A172 (cell line): Measurements from ENCODE around the gene TYRO3. TPM values are rescaled to one million over a fixed set of nuclear protein-coding genes. Genes with fewer than 3 reads are reported as not detected.
"Not testable (repeated sequence)": the region's sequence is repeated elsewhere in the genome, so short reads cannot be mapped to it uniquely, and the experiment has no call there.

Experiments used
- DNase-seq: peaks from one replicate; pipeline ENCODE4 v3.0.0-alpha.2; 2015; ENCODE audit warnings: low spot score
- total RNA-seq: library from RNA; depleted of rRNA; stranded (reverse); fragments of >200 nt; shearing (Covaris generic); gene quantifications from 2 replicates; pipeline ENCODE4 v1.2.3, GENCODE V29; 2014

Gene TYRO3
- total RNA-seq, 1 experiment from 2014 or later, result 22.2 TPM

DNA sequence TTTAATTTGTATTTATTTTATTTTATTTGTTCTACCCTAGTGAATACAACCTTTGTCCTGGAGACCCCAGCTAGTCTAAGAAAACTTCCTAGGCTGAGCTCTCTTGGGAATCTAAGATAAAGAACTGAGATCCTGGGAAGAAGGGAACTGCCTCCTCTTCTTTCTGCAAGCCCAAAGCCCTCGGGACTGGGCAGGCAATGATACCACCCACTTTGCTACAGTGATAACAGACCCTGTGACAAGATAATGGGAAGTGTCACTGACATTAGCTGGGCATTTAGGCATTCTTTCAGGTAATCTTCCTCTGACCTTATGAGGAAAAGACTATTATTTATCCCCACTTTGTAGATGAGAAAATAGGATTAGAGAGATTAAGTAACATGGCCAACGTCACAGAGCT, 15.1 kb downstream of the TYRO3 start:
- no peak for DNase-seq

- no peak for DNase-seq
These were observed 16.3 kb downstream of the TYRO3 start for GRCh38 chr15:41575282-41575681.

DNA sequence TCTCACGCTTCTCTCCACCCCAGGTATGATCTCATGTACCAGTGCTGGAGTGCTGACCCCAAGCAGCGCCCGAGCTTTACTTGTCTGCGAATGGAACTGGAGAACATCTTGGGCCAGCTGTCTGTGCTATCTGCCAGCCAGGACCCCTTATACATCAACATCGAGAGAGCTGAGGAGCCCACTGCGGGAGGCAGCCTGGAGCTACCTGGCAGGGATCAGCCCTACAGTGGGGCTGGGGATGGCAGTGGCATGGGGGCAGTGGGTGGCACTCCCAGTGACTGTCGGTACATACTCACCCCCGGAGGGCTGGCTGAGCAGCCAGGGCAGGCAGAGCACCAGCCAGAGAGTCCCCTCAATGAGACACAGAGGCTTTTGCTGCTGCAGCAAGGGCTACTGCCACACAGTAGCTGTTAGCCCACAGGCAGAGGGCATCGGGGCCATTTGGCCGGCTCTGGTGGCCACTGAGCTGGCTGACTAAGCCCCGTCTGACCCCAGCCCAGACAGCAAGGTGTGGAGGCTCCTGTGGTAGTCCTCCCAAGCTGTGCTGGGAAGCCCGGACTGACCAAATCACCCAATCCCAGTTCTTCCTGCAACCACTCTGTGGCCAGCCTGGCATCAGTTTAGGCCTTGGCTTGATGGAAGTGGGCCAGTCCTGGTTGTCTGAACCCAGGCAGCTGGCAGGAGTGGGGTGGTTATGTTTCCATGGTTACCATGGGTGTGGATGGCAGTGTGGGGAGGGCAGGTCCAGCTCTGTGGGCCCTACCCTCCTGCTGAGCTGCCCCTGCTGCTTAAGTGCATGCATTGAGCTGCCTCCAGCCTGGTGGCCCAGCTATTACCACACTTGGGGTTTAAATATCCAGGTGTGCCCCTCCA, 19.1 kb downstream of the TYRO3 start:
- DNase-seq, result peak; percentile 41

DNA sequence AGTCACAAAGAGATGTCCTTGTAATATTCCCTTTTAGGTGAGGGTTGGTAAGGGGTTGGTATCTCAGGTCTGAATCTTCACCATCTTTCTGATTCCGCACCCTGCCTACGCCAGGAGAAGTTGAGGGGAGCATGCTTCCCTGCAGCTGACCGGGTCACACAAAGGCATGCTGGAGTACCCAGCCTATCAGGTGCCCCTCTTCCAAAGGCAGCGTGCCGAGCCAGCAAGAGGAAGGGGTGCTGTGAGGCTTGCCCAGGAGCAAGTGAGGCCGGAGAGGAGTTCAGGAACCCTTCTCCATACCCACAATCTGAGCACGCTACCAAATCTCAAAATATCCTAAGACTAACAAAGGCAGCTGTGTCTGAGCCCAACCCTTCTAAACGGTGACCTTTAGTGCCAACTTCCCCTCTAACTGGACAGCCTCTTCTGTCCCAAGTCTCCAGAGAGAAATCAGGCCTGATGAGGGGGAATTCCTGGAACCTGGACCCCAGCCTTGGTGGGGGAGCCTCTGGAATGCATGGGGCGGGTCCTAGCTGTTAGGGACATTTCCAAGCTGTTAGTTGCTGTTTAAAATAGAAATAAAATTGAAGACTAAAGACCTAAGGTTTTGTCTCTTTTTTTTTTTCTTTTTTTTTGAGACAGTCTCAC, 19.8 kb downstream of the TYRO3 start:
- DNase-seq, result no peak

GRCh38 chr15:41581110-41581509, 22.1 kb downstream of the TYRO3 start:
- DNase-seq, result no peak

DNA sequence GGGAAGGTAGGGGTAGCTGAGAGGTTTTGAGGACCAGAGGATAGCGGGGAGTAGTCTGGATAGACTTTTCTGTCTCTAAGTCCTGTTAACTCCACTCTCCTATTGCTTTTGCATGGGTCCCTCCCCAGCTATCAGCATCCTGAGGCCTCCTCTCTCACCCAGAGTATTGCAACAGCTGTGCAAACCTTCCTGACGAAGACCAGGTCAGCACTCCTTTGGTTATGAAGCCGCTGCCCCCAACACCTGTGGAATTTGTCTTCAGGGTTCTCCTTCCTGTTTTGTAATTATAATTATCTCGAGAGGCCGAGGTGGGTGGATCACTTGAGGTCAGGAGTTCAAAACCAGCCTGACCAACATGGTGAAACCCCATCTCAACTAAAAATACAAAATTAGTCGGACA, 24.8 kb downstream of the TYRO3 start:
- DNase-seq, result no peak

GRCh38 chr15:41584636-41585126, 25.7 kb downstream of the TYRO3 start:
- DNase-seq, result no peak

GRCh38 chr15:41585127-41586047, 26.4 kb downstream of the TYRO3 start:
- no peak for DNase-seq

DNA sequence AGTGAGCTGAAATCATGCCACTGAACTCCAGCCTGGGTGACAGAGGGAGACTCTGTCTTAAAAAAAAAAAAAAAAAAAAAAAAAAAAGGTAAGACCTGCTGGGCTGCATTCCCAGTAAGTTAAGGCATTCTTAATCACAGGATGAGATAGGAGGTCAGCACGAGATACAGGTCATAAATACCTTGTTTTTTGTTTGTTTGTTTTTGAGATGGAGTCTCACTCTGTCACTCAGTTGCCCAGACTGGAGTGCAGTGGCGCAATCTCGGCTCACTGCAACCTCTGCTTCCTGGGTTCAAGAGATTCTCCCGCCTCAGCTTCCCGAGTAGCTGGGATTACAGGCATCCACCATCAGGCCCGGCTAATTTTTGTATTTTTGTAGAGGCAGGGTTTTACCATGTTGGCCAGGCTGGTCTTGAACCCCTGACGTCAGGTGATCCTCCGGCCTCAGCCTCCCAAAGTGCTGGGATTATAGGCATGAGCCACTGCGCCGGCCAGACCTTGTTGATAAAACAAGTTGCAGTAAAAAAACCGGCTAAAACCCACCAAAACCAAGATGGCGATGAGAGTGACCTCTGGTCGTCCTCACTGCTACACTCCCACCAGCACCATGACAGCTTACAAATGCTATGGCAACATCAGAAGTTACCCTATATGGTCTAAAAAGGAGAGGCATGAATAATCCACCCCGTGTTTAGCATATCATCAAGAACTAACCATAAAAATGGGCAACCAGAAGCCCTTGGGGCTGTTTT, 27.7 kb downstream of the TYRO3 start:
- not testable (repeated sequence) for DNase-seq

DNA sequence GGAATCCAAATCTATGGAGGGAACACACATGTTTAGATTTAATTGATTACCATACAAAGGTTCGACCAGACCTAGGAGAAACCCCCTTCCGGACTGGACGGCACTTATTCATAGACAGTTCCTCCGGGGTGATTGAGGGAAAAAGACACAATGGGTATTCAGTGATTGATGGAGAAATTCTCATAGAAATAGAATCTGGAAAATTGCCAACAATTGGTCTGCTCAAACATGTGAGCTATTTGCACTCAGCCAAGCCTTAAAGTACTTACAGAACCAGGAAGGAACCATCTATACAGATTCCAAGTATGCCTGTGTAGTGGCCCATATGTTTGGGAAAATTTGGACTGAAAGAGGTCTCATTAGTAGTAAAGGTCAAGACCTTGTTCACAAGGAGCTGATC, 30.0 kb downstream of the TYRO3 start:
- DNase-seq, result not testable (repeated sequence)

- DNase-seq, result not testable (repeated sequence)
These were observed 30.6 kb downstream of the TYRO3 start for GRCh38 chr15:41589571-41589970.

DNA sequence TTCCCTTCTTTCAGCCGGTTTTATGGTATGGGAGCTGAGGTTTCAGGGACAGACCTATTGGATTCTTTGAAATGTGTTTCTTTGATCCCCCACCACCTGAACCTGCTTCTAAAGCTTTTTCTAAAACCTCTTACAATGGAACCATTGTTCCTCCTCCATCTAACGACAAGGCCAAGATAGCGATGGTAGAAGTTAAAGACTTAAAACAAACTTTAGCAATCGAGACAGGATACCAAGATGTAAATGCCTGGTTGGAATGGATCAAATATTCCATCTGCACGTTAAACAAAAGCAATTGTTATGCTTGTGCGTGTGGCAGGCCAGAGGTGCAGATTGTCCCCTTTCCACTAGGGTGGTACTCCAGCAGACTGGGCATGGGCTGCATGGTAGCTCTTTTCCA, 32.2 kb downstream of the TYRO3 start:
- DNase-seq, result not testable (repeated sequence)

GRCh38 chr15:41592718-41593117, 33.7 kb downstream of the TYRO3 start:
- not testable (repeated sequence) for DNase-seq

GRCh38 chr15:41594801-41595746, 36.1 kb downstream of the TYRO3 start:
- no peak for DNase-seq

DNA sequence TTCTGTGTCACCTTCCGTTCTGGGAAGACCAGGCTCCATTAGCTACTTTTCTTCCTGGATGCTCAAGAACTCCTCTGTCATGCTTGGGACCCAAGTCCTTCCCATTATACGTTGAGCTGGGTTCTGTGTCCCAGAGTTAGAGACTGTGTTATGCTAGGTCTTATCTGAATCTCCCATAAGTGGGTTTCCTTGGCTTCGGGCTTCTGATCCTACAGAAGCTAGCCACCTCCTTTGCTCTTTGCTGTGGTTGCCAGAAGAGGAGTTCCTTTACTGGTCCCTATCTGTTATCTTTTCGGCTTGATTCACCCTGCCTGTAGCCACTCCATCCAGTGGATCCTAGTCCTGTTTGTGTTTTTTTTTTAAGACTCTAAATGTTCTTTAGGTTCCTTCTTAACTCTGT, 38.0 kb downstream of the TYRO3 start:
- DNase-seq, result no peak

DNA sequence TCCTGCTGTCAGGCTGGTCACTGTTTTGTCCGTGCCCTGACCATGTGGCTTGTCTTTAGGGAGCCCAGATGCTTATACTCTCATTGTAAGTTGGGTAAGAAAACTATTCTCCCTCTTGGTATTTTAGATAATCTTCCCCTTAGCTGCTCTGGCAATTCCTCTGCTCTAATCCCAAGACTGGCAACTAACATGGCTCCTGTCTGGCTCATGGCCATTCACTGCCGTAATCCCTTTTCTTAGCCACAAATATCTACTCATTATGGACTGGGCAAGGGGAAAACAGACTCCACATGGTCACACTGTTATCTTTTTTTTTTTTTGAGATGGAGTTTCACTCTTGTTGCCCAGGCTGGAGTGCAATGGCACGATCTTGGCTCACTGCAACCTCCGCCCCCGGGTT, 38.8 kb downstream of the TYRO3 start:
- no peak for DNase-seq

- DNase-seq, result no peak
These were observed 40.0 kb downstream of the TYRO3 start for GRCh38 chr15:41599061-41599460.

DNA sequence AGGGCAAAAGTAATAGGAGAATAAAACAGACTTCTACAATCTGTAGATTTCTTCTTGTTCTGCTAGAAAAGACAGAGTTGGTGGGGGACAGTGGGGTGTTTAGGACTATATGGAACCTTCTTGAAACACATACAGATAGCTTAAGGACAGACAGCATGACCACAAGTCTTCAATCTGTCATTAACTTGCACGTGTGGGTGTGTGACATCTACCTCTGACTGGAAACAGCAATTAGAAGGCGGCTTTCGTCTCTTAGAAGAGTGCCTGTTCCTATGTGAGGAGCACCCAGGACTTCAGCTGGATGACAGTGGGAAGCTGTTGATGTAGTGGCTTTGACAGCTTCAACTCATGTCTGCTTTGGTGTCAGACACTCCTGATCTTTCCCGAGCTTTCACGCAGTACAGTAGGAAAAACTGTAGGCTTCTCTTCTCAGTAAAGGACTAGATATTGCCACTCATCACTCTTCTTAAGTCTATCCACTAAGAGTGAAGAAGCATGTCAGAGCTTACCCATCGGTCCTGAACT, 44.5 kb downstream of the TYRO3 start:
- DNase-seq, result no peak
